22Rv1 (cell line): Measurements from ENCODE around the gene RPL6.
"Not testable (repeated sequence)": the region's sequence is repeated elsewhere in the genome, so short reads cannot be mapped to it uniquely, and the experiment has no call there.

Experiments used
- H3K27ac ChIP-seq: fragments of 450-650 bp; 2 replicates; pipeline ENCODE4 v1.5.1; 2017
- ZFX ChIP-seq: fragments of 450-650 bp; IDR thresholded peaks from 2 replicates; pipeline ENCODE4 v1.6.1; 2017; ENCODE audit warnings: antibody characterized with exemption, borderline replicate concordance
- TF ChIP-seq, protein P1 (sequence below): fragments of 450-650 bp; IDR thresholded peaks from 2 replicates; pipeline ENCODE4 v1.5.1; 2017; ENCODE audit warnings: mild to moderate bottlenecking

The RPL6 gene

DNA sequence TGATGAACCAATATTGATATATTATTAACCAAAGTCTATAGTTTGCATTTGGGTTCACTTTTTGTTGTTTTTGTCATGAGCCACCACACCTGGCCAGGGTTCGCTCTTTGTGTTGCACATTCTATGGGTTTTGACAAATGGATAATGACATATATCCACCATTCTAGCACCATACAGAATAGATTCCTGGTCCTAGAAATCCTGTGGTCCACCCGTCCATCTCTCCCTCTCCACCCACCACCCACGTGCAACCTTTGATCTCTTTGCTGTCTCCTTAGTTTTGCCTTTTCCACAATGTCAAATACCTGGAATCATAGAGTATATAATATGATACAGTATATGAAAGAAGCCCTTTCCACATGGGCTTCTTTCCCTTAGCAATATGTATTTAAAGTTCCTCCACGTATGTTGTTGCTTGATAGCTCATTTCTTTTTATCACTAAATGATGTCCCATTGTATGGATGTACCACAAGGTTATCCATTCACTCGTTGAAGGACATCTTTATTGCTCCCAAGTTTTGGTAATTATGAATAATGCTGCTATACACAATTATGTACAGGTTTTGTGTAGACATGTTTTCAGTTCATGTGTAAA, 7.4 kb downstream of the RPL6 start:
- H3K27ac ChIP-seq: no peak overlapping the region
- TF ChIP-seq, protein P1, sequence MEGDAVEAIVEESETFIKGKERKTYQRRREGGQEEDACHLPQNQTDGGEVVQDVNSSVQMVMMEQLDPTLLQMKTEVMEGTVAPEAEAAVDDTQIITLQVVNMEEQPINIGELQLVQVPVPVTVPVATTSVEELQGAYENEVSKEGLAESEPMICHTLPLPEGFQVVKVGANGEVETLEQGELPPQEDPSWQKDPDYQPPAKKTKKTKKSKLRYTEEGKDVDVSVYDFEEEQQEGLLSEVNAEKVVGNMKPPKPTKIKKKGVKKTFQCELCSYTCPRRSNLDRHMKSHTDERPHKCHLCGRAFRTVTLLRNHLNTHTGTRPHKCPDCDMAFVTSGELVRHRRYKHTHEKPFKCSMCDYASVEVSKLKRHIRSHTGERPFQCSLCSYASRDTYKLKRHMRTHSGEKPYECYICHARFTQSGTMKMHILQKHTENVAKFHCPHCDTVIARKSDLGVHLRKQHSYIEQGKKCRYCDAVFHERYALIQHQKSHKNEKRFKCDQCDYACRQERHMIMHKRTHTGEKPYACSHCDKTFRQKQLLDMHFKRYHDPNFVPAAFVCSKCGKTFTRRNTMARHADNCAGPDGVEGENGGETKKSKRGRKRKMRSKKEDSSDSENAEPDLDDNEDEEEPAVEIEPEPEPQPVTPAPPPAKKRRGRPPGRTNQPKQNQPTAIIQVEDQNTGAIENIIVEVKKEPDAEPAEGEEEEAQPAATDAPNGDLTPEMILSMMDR: no peak
- no peak for TF ChIP-seq ZFX

DNA sequence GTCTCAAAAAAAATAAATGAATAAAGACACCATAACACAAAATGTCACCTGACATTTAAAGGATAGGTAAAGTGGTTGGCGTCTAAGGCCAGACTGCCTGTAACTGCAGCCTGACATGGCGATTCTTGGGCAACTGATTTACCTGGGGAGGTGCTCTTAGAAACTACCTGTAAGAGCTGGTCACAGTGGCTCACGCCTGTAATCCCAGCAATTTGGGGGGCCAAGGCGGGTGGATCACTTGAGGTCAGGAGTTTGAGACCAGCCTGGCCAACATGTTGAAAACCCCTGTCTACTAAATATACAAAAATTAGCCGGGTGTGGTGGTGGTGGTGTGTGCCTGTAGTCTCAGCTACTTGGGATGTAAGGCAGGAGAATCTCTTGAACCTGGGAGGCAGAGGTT, 8.4 kb downstream of the RPL6 start:
- H3K27ac ChIP-seq: no peak overlapping the region
- no peak for TF ChIP-seq ZFX
- TF ChIP-seq, protein P1: no peak

DNA sequence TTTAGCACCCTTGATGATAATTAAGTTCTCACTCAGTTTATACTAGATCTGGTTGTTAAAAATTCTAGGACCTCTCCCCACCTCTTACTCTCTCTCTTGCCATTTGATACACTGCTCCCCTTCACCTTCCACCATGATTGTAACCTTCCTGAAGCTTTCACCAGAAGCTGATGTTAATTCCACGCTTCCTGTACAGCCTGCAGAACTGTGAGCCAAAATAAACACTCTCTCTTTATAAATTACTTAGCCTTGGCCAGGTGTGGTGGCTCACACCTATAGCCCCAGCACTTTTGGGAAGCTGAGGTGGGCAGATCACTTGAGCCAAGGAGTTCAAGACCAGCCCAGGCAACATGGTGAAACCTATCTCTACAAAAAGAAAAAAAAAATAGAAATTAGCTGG, 16.1 kb downstream of the RPL6 start:
- H3K27ac ChIP-seq: no peak overlapping the region
- TF ChIP-seq ZFX: no peak
- TF ChIP-seq, protein P1: no peak

DNA sequence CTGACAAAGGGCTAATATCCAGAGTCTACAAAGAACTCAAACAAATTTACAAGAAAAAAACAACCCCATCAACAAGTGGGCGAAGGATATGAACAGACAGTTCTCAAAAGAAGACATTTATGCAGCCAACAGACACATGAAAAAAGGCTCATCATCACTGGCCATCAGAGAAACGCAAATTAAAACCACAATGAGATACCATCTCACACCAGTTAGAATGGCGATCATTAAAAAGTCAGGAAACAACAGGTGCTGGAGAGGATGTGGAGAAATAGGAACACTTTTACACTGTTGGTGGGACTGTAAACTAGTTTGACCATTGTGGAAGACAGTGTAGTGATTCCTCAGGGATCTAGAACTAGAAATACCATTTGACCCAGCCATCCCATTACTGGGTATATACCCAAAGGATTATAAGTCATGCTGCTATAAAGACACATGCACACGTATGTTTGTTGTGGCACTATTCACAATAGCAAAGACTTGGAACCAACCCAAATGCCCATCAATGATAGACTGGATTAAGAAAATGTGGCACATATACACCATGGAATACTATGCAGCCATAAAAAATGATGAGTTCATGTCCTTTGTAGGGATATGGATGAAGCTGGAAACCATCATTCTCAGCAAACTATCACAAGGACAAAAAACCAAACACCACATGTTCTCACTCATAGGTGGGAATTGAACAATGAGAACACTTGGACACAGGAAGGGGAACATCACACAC, 19.3 kb downstream of the RPL6 start:
- not testable (repeated sequence) for H3K27ac ChIP-seq

DNA sequence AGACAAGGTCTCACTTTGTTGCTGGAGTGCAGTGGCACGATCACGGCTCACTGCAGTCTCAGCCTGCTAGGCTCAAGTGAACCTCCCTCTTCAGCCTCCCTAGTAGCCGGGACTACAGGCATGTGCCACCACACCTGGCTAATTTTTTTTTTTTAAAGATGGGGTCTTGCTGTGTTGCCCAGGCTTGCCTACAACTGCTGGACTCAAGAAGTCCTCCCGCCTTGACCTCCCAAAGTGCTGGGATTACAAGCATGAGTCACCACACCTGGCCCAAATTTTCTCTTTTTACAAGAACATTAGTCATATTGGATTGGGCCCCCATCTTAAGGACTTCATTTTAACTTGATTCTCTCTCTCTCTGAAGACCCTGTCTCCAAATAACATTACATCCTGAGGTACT, 20.2 kb downstream of the RPL6 start:
- no peak overlapping the region for H3K27ac ChIP-seq
- no peak for TF ChIP-seq ZFX
- TF ChIP-seq, protein P1: no peak

DNA sequence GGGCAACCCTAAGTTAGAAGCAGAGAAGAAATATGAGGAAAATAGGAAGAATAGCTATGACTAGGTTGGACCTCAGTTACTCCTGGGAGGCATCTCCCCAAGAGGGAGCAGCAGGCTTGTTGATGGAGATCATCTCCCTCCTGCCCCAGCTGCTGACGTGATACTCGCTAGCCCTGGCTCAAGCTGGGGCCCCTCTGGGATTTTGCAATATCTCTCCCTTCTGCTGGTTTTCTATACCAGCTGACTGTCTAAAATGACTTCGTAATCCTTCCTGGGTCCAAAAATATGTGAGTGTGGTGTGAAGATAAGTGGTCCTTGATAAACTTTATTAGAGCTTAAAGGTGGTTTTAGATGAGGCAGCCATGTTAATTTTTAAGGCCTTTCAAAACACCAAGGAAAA, 22.7 kb downstream of the RPL6 start:
- H3K27ac ChIP-seq: no peak overlapping the region
- TF ChIP-seq, protein P1: no peak
- TF ChIP-seq ZFX: no peak

DNA sequence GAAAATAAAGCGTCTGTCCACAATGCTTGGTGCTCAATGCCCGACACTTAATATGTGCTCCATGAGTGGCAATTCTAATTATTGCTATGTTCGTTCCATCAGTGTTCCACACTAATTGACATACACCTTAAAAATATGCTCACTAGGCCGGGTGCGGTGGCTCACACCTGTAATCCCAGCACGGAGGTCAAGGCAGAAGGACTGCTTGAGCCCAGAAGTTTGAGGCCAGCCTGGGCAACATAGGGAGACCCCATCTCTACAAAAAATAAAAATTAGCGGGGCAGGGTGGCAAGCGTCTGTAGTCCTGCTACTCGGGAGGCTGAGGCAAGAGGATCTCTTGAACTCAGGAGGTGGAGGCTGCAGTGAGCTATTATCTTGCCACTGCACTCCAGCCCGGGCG, 26.5 kb downstream of the RPL6 start:
- TF ChIP-seq, protein P1: no peak
- no peak for TF ChIP-seq ZFX
- H3K27ac ChIP-seq: peak overlapping the region; percentile 81
